Keratinocyte (primary cell): Measurements from ENCODE around the gene TSTD1. TPM values are rescaled to one million over a fixed set of nuclear protein-coding genes. Genes with fewer than 3 reads are reported as not detected.
A peak's percentile ranks its signal among the peaks of the same experiment; 100 is the strongest.

Experiments
- DNase-seq: peaks from one replicate; pipeline ENCODE4 v3.0.0-alpha.2; 2011; ENCODE audit warnings: low read depth, missing footprints, low spot score
- FAIRE-seq: peaks from 2 replicates; lab custom pipeline; 2011; peaks lifted over from hg19 to GRCh38; lab: Jason Lieb, UNC
- H2AFZ ChIP-seq: 2 replicates; pipeline ENCODE4 v1.6.0; 2012; ENCODE audit warnings: low read length, control low read depth, inconsistent platforms; ENCODE audit not compliant: control insufficient read depth
- H3K27ac ChIP-seq: 2 replicates; pipeline ENCODE4 v1.5.1; 2011; ENCODE audit warnings: low read length; ENCODE audit not compliant: control insufficient read depth, insufficient read depth
- H3K27me3 ChIP-seq: 3 replicates; pipeline ENCODE4 v1.6.0; 2011; ENCODE audit warnings: low read length; ENCODE audit not compliant: control insufficient read depth, insufficient read depth; ENCODE audit errors: extremely low read depth
- H3K36me3 ChIP-seq, 2 experiments: 2 replicates in 1 of 2; 3 replicates in 1 of 2; pipeline ENCODE4 v1.5.1; 2011; ENCODE audit warnings: low read length in 2 of 2, mild to moderate bottlenecking in 1 of 2; ENCODE audit not compliant: control insufficient read depth in 2 of 2, insufficient read depth in 2 of 2; ENCODE audit errors: extremely low read depth in 1 of 2
- H3K4me1 ChIP-seq: 3 replicates; pipeline ENCODE4 v1.5.1; 2011; ENCODE audit warnings: low read length; ENCODE audit not compliant: control insufficient read depth, insufficient read depth; ENCODE audit errors: extremely low read depth
- H3K4me2 ChIP-seq: 3 replicates; pipeline ENCODE4 v1.6.0; 2011; ENCODE audit warnings: low read depth, low read length; ENCODE audit not compliant: control insufficient read depth, insufficient read depth; ENCODE audit errors: extremely low read depth
- H3K4me3 ChIP-seq, 3 experiments: fragments of 200-600 bp in 1 of 3; sonication (generic) in 1 of 3; 2 replicates in 2 of 3; 3 replicates in 1 of 3; pipeline ENCODE4 v1.5.1; 2011 to 2016; ENCODE audit warnings: low read length in 3 of 3, mild to moderate bottlenecking in 3 of 3, control low read depth in 2 of 3, inconsistent platforms in 1 of 3, low read depth in 1 of 3, mixed read lengths in 1 of 3, mixed run types in 1 of 3, moderate library complexity in 1 of 3; ENCODE audit not compliant: control insufficient read depth in 2 of 3, insufficient read depth in 2 of 3; ENCODE audit errors: extremely low read depth in 1 of 3
- H3K79me2 ChIP-seq: 2 replicates; pipeline ENCODE4 v1.6.0; 2012; ENCODE audit warnings: low read length; ENCODE audit not compliant: control insufficient read depth, insufficient read depth
- H3K9ac ChIP-seq: 3 replicates; pipeline ENCODE4 v1.6.0; 2011; ENCODE audit warnings: low read length; ENCODE audit not compliant: control insufficient read depth, insufficient read depth; ENCODE audit errors: extremely low read depth
- H3K9me1 ChIP-seq: 3 replicates; pipeline ENCODE4 v1.6.0; 2011; ENCODE audit warnings: low read length; ENCODE audit not compliant: control insufficient read depth, insufficient read depth; ENCODE audit errors: extremely low read depth
- H3K9me3 ChIP-seq: 2 replicates; pipeline ENCODE4 v1.5.1; 2012; ENCODE audit warnings: low read depth, low read length; ENCODE audit not compliant: control insufficient read depth
- H4K20me1 ChIP-seq: 3 replicates; pipeline ENCODE4 v1.6.0; 2011; ENCODE audit warnings: low read length; ENCODE audit not compliant: control insufficient read depth, insufficient read depth; ENCODE audit errors: extremely low read depth
- EZH2 ChIP-seq: IDR thresholded peaks from one replicate; pipeline ENCODE4 v1.6.1; 2012; ENCODE audit warnings: inconsistent platforms, mild to moderate bottlenecking, low read length, moderate library complexity
- dilution Hi-C: fragments of 300-500 bp; cut with MboI; formaldehyde crosslinking; loops from one replicate; pipeline ENCODE4 v1.7.0; 2020; ENCODE audit warnings: low sequenced_read_pairs; ENCODE audit not compliant: extremely low pct_ligation_motif_present
- polyA plus RNA-seq, 5 experiments: library from polyadenylated mRNA; depleted of rRNA in 3 of 5; stranded (reverse) in 3 of 5; stranded (forward) in 1 of 5; unstranded in 1 of 5; fragments of >200 nt; gene quantifications; 1 replicate in 1 of 5; 2 replicates in 3 of 5; 3 replicates in 1 of 5; pipeline versions ENCODE4 v1.2.1 to v1.2.3, GENCODE V29; 2011 to 2012; ENCODE audit warnings: missing spikeins in 2 of 5, low read depth in 1 of 5, low replicate concordance in 1 of 5
- TF ChIP-seq, protein P1 (sequence below), 3 experiments: IDR thresholded peaks in 1 of 3; conservative IDR thresholded peaks in 1 of 3; optimal IDR thresholded peaks in 1 of 3; 2 replicates in 2 of 3; 3 replicates in 1 of 3; pipeline versions ENCODE3 to v1.5.1; 2011; ENCODE audit warnings: low read length in 3 of 3, mild to moderate bottlenecking in 3 of 3, moderate library complexity in 2 of 3, control low read depth in 1 of 3, inconsistent platforms in 1 of 3; ENCODE audit not compliant: insufficient read depth in 2 of 3; ENCODE audit errors: extremely low read depth in 1 of 3

Gene TSTD1
- polyA plus RNA-seq, 1 donor (not counting 4 experiments of a cell fraction or from before 2014, with no cell fraction given), result 106 TPM

DNA sequence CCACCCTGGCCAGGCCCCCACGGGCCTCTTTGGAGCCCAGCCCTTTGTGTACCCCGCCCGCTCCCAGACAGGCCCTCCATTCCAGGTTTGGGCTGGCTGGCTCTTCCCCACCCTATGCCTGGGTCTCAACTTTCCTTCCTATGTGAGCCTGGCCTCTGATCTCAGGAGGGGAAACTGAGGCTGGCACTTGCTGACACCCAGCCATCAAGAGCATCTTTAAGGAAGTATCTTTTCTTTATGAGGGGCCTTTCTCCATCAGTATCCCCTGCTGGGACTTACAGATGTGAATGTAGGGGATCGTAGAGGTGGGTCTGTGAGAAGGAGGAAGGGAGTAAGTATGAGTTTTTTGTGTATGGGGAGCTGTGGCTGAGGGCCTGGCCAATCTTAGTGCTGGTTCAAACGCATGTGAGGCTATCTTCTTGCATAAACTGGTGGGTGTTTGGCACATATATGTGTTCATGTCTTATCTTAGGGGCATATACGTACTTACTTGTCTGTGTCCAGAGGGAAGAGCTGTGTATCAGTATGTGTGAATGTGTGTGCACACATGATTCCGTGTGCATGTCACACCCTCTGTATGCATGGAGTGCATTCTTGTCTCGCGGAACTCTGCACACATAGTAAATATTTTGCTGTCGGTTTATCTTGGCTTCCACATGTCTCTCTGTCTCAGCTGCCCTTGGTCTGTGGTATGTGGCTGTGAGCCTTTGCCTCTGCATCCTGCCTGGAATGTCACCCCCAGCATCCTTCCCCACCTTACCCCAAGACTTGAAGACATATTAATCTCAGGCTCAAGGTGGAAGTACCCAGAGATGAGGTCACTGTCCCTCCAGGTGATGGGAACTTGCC lies 45.2 kb upstream of the TSTD1 start:
- H3K9me3 ChIP-seq, result no peaks in the 10 kb centered on the region

DNA sequence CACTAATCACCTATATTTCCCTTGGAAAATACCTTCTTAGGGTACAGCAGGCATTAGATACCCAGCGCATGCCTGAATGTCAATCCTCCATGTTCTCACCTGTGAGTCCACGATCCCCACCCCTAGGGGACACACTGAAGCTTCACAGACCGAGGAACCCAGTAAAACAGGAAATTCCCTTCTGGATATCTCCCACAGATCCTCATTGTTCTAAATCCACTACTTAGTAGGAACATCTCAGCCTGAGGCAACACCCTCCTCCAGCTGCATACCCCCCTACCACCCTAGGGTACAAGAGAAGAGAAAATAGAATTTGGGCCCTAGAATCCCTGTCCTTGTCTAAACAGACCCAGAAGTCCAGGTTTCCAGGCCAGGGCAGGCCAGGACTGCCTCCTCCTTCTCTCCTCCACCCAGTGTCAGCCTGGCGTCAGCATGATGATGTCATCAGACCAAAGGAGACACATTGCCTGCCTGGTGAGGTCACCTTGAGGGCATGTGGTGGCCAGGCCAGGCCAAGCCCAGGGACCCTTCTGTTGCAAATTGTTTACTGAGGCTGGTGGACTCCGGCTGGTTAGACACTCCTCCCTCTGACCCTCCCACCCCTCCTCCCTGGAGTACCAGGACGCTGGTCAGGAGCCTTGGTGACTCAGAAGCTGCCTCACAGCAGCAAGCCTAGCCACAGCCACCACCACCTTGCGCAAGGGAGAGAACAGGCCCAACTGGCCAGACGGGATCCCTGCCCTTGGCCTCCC lies 44.4 kb upstream of the TSTD1 start:
- dilution Hi-C loops, result no loop called here
- H3K4me3 ChIP-seq, result peak overlapping the region in 1 of 3 experiments; percentile 0
- peak; percentile 83 for DNase-seq
- H3K9me3 ChIP-seq, result no peaks in the 10 kb centered on the region
- no peaks in the 10 kb centered on the region for H3K27me3 ChIP-seq
- no peaks in the 10 kb centered on the region for H3K9me1 ChIP-seq
- H4K20me1 ChIP-seq, result no peaks in the 10 kb centered on the region
- TF ChIP-seq, protein P1, sequence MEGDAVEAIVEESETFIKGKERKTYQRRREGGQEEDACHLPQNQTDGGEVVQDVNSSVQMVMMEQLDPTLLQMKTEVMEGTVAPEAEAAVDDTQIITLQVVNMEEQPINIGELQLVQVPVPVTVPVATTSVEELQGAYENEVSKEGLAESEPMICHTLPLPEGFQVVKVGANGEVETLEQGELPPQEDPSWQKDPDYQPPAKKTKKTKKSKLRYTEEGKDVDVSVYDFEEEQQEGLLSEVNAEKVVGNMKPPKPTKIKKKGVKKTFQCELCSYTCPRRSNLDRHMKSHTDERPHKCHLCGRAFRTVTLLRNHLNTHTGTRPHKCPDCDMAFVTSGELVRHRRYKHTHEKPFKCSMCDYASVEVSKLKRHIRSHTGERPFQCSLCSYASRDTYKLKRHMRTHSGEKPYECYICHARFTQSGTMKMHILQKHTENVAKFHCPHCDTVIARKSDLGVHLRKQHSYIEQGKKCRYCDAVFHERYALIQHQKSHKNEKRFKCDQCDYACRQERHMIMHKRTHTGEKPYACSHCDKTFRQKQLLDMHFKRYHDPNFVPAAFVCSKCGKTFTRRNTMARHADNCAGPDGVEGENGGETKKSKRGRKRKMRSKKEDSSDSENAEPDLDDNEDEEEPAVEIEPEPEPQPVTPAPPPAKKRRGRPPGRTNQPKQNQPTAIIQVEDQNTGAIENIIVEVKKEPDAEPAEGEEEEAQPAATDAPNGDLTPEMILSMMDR (optimal IDR thresholded peaks at IDR 0.05 in 1 of 3, IDR thresholded peaks at IDR 0.05 in 1 of 3, conservative IDR thresholded peaks at IDR 0.05 in 1 of 3; ENCODE audit: extremely low read depth in 1 of 3, insufficient read depth in 2 of 3, low read length in 3 of 3), result no peak
- no peak for TF ChIP-seq EZH2
- H3K4me1 ChIP-seq, result peaks cover 55% of the 10 kb centered on the region
- H3K79me2 ChIP-seq, result no peaks in the 10 kb centered on the region
- H3K9ac ChIP-seq, result peak overlapping the region; percentile 73
- no peaks in the 10 kb centered on the region for H3K36me3 ChIP-seq
- H2AFZ ChIP-seq, result peak overlapping the region; percentile 56
- H3K27ac ChIP-seq, result peak overlapping the region; percentile 92
- peak overlapping the region; percentile 67 for H3K4me2 ChIP-seq
- peak; percentile 92 for FAIRE-seq

More for the DNA sequence above, 45.2 kb upstream of the TSTD1 start:
- FAIRE-seq (peak; percentile 34), DNase-seq (no peak)
- Histone ChIP-seq H3K79me2 (no peaks in the 10 kb centered on the region), H2AFZ (no peak overlapping the region), H3K4me2 (peak overlapping the region; percentile 67), H3K9me1 (no peaks in the 10 kb centered on the region), H3K27ac (peak overlapping the region; percentile 92), H4K20me1 (no peaks in the 10 kb centered on the region), H3K9ac (peak overlapping the region; percentile 38), H3K4me1 (peaks cover 63% of the 10 kb centered on the region), H3K27me3 (no peaks in the 10 kb centered on the region), H3K4me3 (peak overlapping the region in 1 of 3 experiments; percentile 9), H3K36me3 (no peaks in the 10 kb centered on the region)
- TF ChIP-seq EZH2, result no peak
- TF ChIP-seq, protein P1 (optimal IDR thresholded peaks at IDR 0.05 in 1 of 3, IDR thresholded peaks at IDR 0.05 in 1 of 3, conservative IDR thresholded peaks at IDR 0.05 in 1 of 3; ENCODE audit: extremely low read depth in 1 of 3, insufficient read depth in 2 of 3, low read length in 3 of 3), result no peak
- dilution Hi-C loops, result no loop called here
